Vagina (tissue), 2 donors: Measurements from ENCODE around the gene CELA3A.

Experiments
- CTCF ChIP-seq, 3 experiments: fragments of 450-650 bp in 2 of 3; fragments of 200-600 bp in 1 of 3; sonication (generic) in 1 of 3; IDR thresholded peaks; one replicate each; pipeline ENCODE4 v1.5.1; 2017 to 2019; ENCODE audit warnings: antibody characterized with exemption in 3 of 3, mild to moderate bottlenecking in 2 of 3, moderate library complexity in 2 of 3
- POLR2A ChIP-seq, 2 donors: fragments of 450-650 bp; IDR thresholded peaks; one replicate each; pipeline ENCODE4 v1.6.1; 2017; ENCODE audit warnings: antibody characterized with exemption in 2 of 2, mild to moderate bottlenecking in 2 of 2, moderate library complexity in 2 of 2
- POLR2AphosphoS5 ChIP-seq, 2 donors: sonication (generic); formaldehyde crosslinking; IDR thresholded peaks; one replicate each; pipeline ENCODE4 v1.9.0; 2017; ENCODE audit warnings: antibody characterized with exemption in 2 of 2, mild to moderate bottlenecking in 2 of 2, low read depth in 1 of 2; ENCODE audit not compliant: insufficient read depth in 1 of 2

GRCh38 chr1:22053017-22053860, 51.8 kb downstream of the CELA3A start:
- TF ChIP-seq POLR2AphosphoS5 (IDR thresholded peaks at IDR 0.05; ENCODE audit: insufficient read depth in 1 of 2, low read depth in 1 of 2) (peak; percentile 9), CTCF (IDR thresholded peaks at IDR 0.05) (no peak), POLR2A (IDR thresholded peaks at IDR 0.05) (no peak)
